GM21381 (cell line): Measurements from ENCODE around the gene TTC21B.

Experiments
- ATAC-seq: cut with Tn5 transposase; IDR thresholded peaks from one replicate; pipeline ENCODE4 v1.9.1; 2021; ENCODE audit warnings: mild to moderate bottlenecking, moderate library complexity; ENCODE audit not compliant: unreplicated experiment

TTC21B gene

GRCh38 chr2:165927353-165927752 is 26.2 kb downstream of the TTC21B start:
- ATAC-seq: no peak

GRCh38 chr2:165924946-165925345 is 28.6 kb downstream of the TTC21B start:
- no peak for ATAC-seq

- no peak for ATAC-seq
Measured at GRCh38 chr2:165920748-165921147, 32.8 kb downstream of the TTC21B start.

GRCh38 chr2:165913636-165914035 is 39.9 kb downstream of the TTC21B start:
- ATAC-seq: no peak

GRCh38 chr2:165911981-165912380 is 41.6 kb downstream of the TTC21B start:
- no peak for ATAC-seq

- ATAC-seq: no peak
Measured at GRCh38 chr2:165911231-165911630, 42.3 kb downstream of the TTC21B start.

- no peak for ATAC-seq
Measured at GRCh38 chr2:165909466-165909865, 44.1 kb downstream of the TTC21B start.

GRCh38 chr2:165905854-165906253 is 47.7 kb downstream of the TTC21B start:
- no peak for ATAC-seq

GRCh38 chr2:165905269-165905668 is 48.3 kb downstream of the TTC21B start:
- no peak for ATAC-seq

- ATAC-seq: no peak
Measured at GRCh38 chr2:165904432-165904831, 49.1 kb downstream of the TTC21B start.

GRCh38 chr2:165903406-165903805 is 50.2 kb downstream of the TTC21B start:
- ATAC-seq: no peak

GRCh38 chr2:165902934-165903333 is 50.6 kb downstream of the TTC21B start:
- no peak for ATAC-seq

GRCh38 chr2:165901620-165902298 is 51.8 kb downstream of the TTC21B start:
- ATAC-seq: no peak

- ATAC-seq: no peak
Measured at GRCh38 chr2:165899311-165899710, 54.3 kb downstream of the TTC21B start.

GRCh38 chr2:165898381-165898780 is 55.2 kb downstream of the TTC21B start:
- ATAC-seq: no peak

- peak; percentile 50 for ATAC-seq
Measured at GRCh38 chr2:165897726-165898125, 55.9 kb downstream of the TTC21B start.

GRCh38 chr2:165897074-165897473 is 56.5 kb downstream of the TTC21B start:
- ATAC-seq: no peak

- ATAC-seq: peak; percentile 99
Measured at GRCh38 chr2:165895974-165896373, 57.6 kb downstream of the TTC21B start.

- ATAC-seq: no peak
Measured at GRCh38 chr2:165893556-165893955, 60.0 kb downstream of the TTC21B start.

- no peak for ATAC-seq
Measured at GRCh38 chr2:165892526-165892925, 61.0 kb downstream of the TTC21B start.

- no peak for ATAC-seq
Measured at GRCh38 chr2:165891943-165892342, 61.6 kb downstream of the TTC21B start.

GRCh38 chr2:165891345-165891744 is 62.2 kb downstream of the TTC21B start:
- no peak for ATAC-seq

GRCh38 chr2:165889798-165890197 is 63.8 kb downstream of the TTC21B start:
- ATAC-seq: no peak
